DMS53 treated with DMSO at 0.1 percent for 48 hours (cell line): ENCODE measurements around the gene IL18RAP.

Experiments
- DNase-seq: peaks from one replicate; lab custom pipeline; 2025; ENCODE audit not compliant: unreplicated experiment; lab: John Stamatoyannopoulos, UW

Gene IL18RAP

GRCh38 chr2:102421890-102422759 lies 835 bp upstream of the IL18RAP start:
- DNase-seq, result no peak

- no peak for DNase-seq
Measured at GRCh38 chr2:102423368-102423767, 408 bp downstream of the IL18RAP start.

GRCh38 chr2:102424754-102425153 lies 1.8 kb downstream of the IL18RAP start:
- DNase-seq, result no peak

DNA sequence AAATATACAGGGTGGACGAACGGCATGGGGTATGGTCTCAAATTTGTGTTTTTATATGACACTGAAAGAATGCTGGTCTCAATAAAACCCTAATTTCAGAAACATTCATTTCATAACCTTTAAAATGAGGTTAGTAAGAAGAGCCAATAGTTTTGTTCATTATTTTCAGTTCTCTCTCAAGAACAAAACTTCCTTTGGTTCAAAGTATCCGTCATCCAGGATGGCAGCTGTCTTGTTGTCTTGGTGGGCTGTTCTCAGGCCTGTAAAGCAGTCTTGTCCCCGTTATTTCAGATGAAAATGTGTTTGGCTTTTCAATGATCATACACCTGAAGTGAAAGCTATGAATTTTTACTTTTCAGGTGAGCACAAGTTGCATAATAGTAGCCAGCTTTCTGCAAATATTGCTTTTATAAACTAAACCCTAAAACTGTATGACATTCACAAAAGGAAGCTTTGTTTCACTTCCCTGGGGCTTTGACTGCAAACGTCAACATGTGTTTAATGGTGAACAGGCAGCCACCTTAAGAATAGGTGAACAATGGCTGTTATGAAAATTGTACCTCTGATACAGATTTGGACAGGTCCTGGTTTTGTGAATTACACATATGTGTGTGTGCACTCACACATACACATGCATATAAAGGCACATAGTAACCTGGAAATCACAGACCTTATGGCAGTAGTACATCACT lies 2.6 kb downstream of the IL18RAP start:
- DNase-seq, result no peak

DNA sequence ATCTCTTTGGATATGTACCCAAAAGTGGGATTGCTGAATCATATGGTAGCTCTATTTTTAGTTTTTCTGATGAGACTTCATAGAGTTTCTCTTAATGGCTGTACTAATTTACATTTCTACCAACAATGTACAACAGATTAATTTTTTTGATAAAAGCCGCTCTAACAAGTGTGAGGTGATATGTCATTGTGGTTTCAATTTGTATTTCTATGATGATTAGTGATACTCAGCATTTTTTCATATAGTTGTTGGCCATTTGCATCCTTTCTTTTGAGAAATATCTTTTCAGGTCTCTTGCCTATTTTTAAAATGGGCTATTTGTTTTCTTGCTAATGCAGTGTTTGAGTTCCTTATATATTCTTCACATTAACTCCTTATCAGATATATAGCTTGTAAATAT lies 4.3 kb downstream of the IL18RAP start:
- no peak for DNase-seq

DNA sequence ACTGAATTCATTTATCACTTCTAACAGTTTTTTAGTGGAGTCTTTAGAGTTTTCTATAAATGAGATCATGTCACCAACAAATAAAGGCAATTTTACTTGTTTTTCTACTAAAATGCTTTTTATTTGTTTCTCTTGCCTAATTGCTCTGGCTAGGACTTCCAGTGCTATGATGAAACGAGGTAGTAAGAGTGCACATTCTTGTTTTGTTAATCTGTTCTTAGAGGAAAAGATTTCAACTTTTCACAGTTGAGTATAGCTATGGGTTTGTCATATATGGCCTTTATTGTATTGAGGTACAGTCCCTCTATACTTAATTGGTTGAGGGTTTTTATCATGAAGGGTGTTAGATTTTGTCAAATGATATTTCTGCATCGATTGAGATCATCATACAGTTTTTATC lies 5.6 kb downstream of the IL18RAP start:
- no peak for DNase-seq

- DNase-seq, result no peak
Measured at GRCh38 chr2:102432386-102432785, 9.4 kb downstream of the IL18RAP start.

- DNase-seq, result no peak
Measured at GRCh38 chr2:102433973-102434654, 11.2 kb downstream of the IL18RAP start.

- no peak for DNase-seq
Measured at GRCh38 chr2:102434655-102435381, 11.9 kb downstream of the IL18RAP start.

DNA sequence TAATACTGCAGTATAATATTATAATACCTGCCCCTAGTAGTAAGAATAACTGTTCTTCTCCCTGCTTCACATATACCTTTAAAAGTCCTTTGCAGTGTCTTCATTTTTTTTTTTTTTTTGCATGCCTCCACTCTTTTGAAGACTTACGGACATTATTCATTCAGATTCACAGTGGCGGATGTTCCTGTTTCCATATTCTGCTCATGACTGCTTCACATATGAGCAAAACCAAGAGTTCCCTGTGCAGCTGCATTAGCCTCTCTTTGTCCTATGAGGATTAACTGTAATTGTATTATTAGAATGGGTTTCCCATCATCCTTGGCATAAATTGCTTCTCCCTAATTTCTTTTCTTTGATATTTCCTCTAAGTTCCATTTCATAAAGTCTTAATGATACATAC lies 12.8 kb downstream of the IL18RAP start:
- no peak for DNase-seq

- no peak for DNase-seq
Measured at GRCh38 chr2:102436323-102436722, 13.4 kb downstream of the IL18RAP start.

- DNase-seq, result no peak
Measured at GRCh38 chr2:102437122-102437521, 14.2 kb downstream of the IL18RAP start.

DNA sequence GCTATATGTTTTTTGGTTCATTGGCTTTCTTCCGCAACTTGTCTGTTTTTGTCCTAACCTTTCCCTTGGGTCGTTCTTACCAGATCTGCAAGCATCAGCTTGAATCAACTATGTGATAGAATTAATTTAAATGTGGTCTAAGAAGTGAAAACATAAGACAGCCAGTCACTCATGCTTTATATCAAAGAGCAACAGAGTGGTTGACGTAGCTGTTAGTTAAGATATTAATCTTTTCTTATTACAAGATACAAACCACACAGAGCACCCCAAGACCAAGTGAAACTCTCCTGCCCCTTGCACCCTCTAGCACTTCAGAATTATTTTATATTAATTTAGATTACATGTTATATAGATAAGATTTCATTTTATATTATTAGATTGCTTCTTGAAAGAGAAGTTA lies 15.2 kb downstream of the IL18RAP start:
- no peak for DNase-seq

- no peak for DNase-seq
Measured at GRCh38 chr2:102438578-102438977, 15.6 kb downstream of the IL18RAP start.

- DNase-seq, result no peak
Measured at GRCh38 chr2:102439065-102439695, 16.2 kb downstream of the IL18RAP start.

- DNase-seq, result peak; percentile 60
Measured at GRCh38 chr2:102442967-102443828, 20.2 kb downstream of the IL18RAP start.

DNA sequence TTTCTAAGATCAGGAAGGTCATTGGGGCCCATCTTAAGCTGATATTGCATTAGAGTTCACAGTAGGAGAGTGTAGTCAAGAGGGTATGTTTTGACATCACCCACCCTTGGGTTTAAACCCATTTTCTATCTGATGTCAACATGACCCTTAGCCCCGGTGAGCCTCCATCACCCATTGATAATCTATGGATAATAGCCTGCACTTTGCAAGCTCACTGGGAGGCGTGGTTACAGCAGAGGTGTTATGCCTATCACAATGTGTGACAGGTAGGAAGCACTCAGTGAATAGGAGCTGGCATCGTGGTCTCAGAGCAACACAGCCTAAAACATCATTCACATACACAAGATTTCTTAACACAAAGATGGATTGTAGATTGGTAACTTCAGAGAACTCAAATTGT lies 21.3 kb downstream of the IL18RAP start:
- no peak for DNase-seq

DNA sequence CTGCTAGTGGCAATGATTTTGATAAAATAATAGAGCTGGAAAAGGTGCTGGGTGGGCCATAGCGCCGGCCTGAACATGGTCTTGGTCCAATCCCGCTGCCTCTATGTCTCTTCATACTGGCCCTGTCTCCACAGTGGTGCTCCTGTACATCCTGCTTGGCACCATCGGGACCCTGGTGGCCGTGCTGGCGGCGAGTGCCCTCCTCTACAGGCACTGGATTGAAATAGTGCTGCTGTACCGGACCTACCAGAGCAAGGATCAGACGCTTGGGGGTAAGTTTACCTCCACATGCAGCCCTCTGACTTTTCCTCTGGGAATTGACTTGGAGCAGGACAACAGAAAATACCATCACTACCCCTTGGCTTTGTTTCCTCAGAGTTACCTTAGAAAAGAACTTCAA lies 24.0 kb downstream of the IL18RAP start:
- DNase-seq, result no peak

GRCh38 chr2:102449370-102449974 lies 26.5 kb downstream of the IL18RAP start:
- DNase-seq, result peak; percentile 60
